H1 (cell line): Measurements from ENCODE around the gene MRAP2. TPM values are rescaled to one million over a fixed set of nuclear protein-coding genes. Genes with fewer than 3 reads are reported as not detected.

Source experiments
- CTCF ChIA-PET: fragments of 300-600 bp; sonication (Branson Sonifier 250); formaldehyde crosslinking; loops from one replicate; lab custom pipeline; 2021; ENCODE audit not compliant: partially characterized antibody; lab: Charles Lee
- POLR2A ChIA-PET: fragments of 300-600 bp; sonication (Branson Sonifier 250); formaldehyde crosslinking; loops from one replicate; lab custom pipeline; 2021; ENCODE audit warnings: inconsistent platforms; ENCODE audit not compliant: partially characterized antibody; lab: Charles Lee
- DNase-seq, 2 experiments: peaks; one replicate each; pipeline versions ENCODE4 v3.0.0 to v3.0.0-alpha.2; 2010 to 2022; ENCODE audit warnings: low spot score in 2 of 2, low read depth in 1 of 2, mixed read lengths in 1 of 2
- FAIRE-seq: peaks from 2 replicates; lab custom pipeline; 2011; peaks lifted over from hg19 to GRCh38; lab: Jason Lieb, UNC
- H2AFZ ChIP-seq: 2 replicates; pipeline ENCODE4 v1.8.1; 2012; ENCODE audit warnings: low read length, inconsistent platforms
- H2AK5ac ChIP-seq: 2 replicates; pipeline ENCODE4 v1.6.1; 2013; ENCODE audit warnings: low read depth, low read length
- H2BK120ac ChIP-seq: replicated peaks from 2 replicates; pipeline ENCODE3; 2013; ENCODE audit warnings: low read depth, low read length, inconsistent platforms
- H2BK12ac ChIP-seq: 2 replicates; pipeline ENCODE4 v1.6.1; 2013; ENCODE audit warnings: low read depth, low read length
- H2BK15ac ChIP-seq: 2 replicates; pipeline ENCODE4 v1.6.1; 2013; ENCODE audit warnings: low read length
- H2BK20ac ChIP-seq: 2 replicates; pipeline ENCODE4 v1.6.1; 2013; ENCODE audit warnings: low read length
- H2BK5ac ChIP-seq: 2 replicates; pipeline ENCODE4 v1.6.1; 2013; ENCODE audit warnings: low read depth, low read length
- H3K14ac ChIP-seq: 2 replicates; pipeline ENCODE4 v1.6.1; 2013; ENCODE audit warnings: inconsistent platforms; ENCODE audit not compliant: insufficient read length
- H3K18ac ChIP-seq: 2 replicates; pipeline ENCODE4 v1.6.1; 2013; ENCODE audit warnings: low read length; ENCODE audit errors: extremely low read depth
- H3K23ac ChIP-seq: 2 replicates; pipeline ENCODE4 v1.6.1; 2013; ENCODE audit warnings: inconsistent platforms; ENCODE audit not compliant: insufficient read length
- H3K23me2 ChIP-seq: 2 replicates; pipeline ENCODE4 v1.6.1; 2013; ENCODE audit warnings: low read depth, low read length
- H3K27ac ChIP-seq: 2 replicates; pipeline ENCODE4 v1.6.1; 2011; ENCODE audit warnings: low read depth, low read length, inconsistent platforms
- H3K27me3 ChIP-seq, 4 experiments: replicated peaks in 1 of 4; 1 replicate in 1 of 4; 2 replicates in 3 of 4; pipeline versions ENCODE4 v1.6.1 to v1.8.1; 2011 to 2013; ENCODE audit warnings: low read length in 3 of 4, mild to moderate bottlenecking in 3 of 4, inconsistent platforms in 2 of 4, mixed read lengths in 2 of 4, moderate library complexity in 1 of 4; ENCODE audit not compliant: control insufficient read depth in 3 of 4, insufficient read depth in 3 of 4; ENCODE audit errors: extremely low read depth in 1 of 4
- H3K36me3 ChIP-seq, 4 experiments: 2 replicates each; pipeline versions ENCODE4 v1.6.1 to v1.8.1; 2011 to 2013; ENCODE audit warnings: mild to moderate bottlenecking in 4 of 4, low read length in 3 of 4, moderate library complexity in 2 of 4, control low read depth in 1 of 4, inconsistent platforms in 1 of 4; ENCODE audit not compliant: insufficient read depth in 4 of 4, control insufficient read depth in 2 of 4
- H3K4ac ChIP-seq: replicated peaks from 2 replicates; pipeline ENCODE3; 2013; ENCODE audit warnings: low read length, low read depth, mixed read lengths, inconsistent platforms; ENCODE audit not compliant: insufficient read length
- H3K4me1 ChIP-seq, 4 experiments: replicated peaks in 1 of 4; 1 replicate in 1 of 4; 2 replicates in 3 of 4; pipeline versions ENCODE4 v1.6.1 to v1.8.1; 2011 to 2013; ENCODE audit warnings: low read length in 3 of 4, inconsistent platforms in 2 of 4, mixed read lengths in 1 of 4; ENCODE audit not compliant: insufficient read depth in 4 of 4, control insufficient read depth in 3 of 4
- H3K4me2 ChIP-seq, 2 experiments: 2 replicates each; pipeline versions ENCODE4 v1.6.1 to v1.8.1; 2011 to 2013; ENCODE audit warnings: low read depth in 2 of 2, low read length in 2 of 2, control low read depth in 1 of 2, inconsistent platforms in 1 of 2, mild to moderate bottlenecking in 1 of 2; ENCODE audit not compliant: insufficient read depth in 1 of 2
- H3K4me3 ChIP-seq, 4 experiments: fragments of 200-600, 300-600 bp in 1 of 4; sonication (generic), shearing (Covaris generic), sonication (Bioruptor Twin) in 1 of 4; 2 replicates each; pipeline versions ENCODE4 v1.5.1 to v1.8.1; 2011 to 2016; ENCODE audit warnings: low read length in 4 of 4, low read depth in 3 of 4, control low read depth in 2 of 4, inconsistent platforms in 2 of 4, mild to moderate bottlenecking in 2 of 4, mixed read lengths in 1 of 4, moderate library complexity in 1 of 4; ENCODE audit not compliant: insufficient read depth in 2 of 4; ENCODE audit errors: extremely low read depth in 1 of 4
- H3K56ac ChIP-seq: replicated peaks from 2 replicates; pipeline ENCODE3; 2013; ENCODE audit warnings: low read depth, mild to moderate bottlenecking, mixed read lengths, low read length, inconsistent platforms; ENCODE audit not compliant: insufficient read length
- H3K79me1 ChIP-seq: 2 replicates; pipeline ENCODE4 v1.6.1; 2013; ENCODE audit warnings: low read depth, low read length, control low read depth
- H3K79me2 ChIP-seq, 2 experiments: 2 replicates each; pipeline versions ENCODE4 v1.6.1 to v1.8.1; 2012 to 2013; ENCODE audit warnings: low read length in 2 of 2, mild to moderate bottlenecking in 2 of 2, inconsistent platforms in 1 of 2; ENCODE audit not compliant: insufficient read depth in 2 of 2, control insufficient read depth in 1 of 2
- H3K9ac ChIP-seq, 4 experiments: replicated peaks in 1 of 4; 1 replicate in 1 of 4; 2 replicates in 3 of 4; pipeline versions ENCODE4 v1.6.1 to v1.8.1; 2011 to 2013; ENCODE audit warnings: low read depth in 3 of 4, low read length in 3 of 4, control low read depth in 2 of 4, mild to moderate bottlenecking in 2 of 4, moderate library complexity in 2 of 4, inconsistent platforms in 1 of 4; ENCODE audit errors: extremely low read depth in 1 of 4
- H3K9me3 ChIP-seq, 2 experiments: 2 replicates each; pipeline versions ENCODE4 v1.6.1 to v1.8.1; 2012 to 2013; ENCODE audit warnings: mild to moderate bottlenecking in 2 of 2, moderate library complexity in 2 of 2, control low read depth in 1 of 2, inconsistent platforms in 1 of 2, low read depth in 1 of 2, low read length in 1 of 2, mixed read lengths in 1 of 2; ENCODE audit not compliant: insufficient read depth in 2 of 2
- H4K20me1 ChIP-seq, 2 experiments: replicated peaks in 1 of 2; 2 replicates each; pipeline versions ENCODE3 to v1.8.1; 2011 to 2013; ENCODE audit warnings: inconsistent platforms in 2 of 2, low read length in 2 of 2, mild to moderate bottlenecking in 1 of 2; ENCODE audit not compliant: insufficient read depth in 2 of 2, control insufficient read depth in 1 of 2
- H4K5ac ChIP-seq: 2 replicates; pipeline ENCODE4 v1.6.1; 2013; ENCODE audit warnings: low read length, low read depth, mixed read lengths, inconsistent platforms; ENCODE audit not compliant: insufficient read length
- H4K8ac ChIP-seq: 2 replicates; pipeline ENCODE4 v1.8.0; 2013; ENCODE audit warnings: mild to moderate bottlenecking, moderate library complexity, low read length, inconsistent platforms; ENCODE audit not compliant: insufficient read depth; ENCODE audit errors: extremely low read depth
- H4K91ac ChIP-seq: replicated peaks from 2 replicates; pipeline ENCODE3; 2013; ENCODE audit warnings: low read length, mixed read lengths, inconsistent platforms; ENCODE audit not compliant: insufficient read length
- WGBS, 2 experiments: shearing (Covaris generic) in 1 of 2; methylation state at CpG; one replicate each; pipeline versions ENCODE4 v1.1.6 to v1.1.7; 2013 to 2015; ENCODE audit warnings: low lambda C conversion rate in 2 of 2, mixed read lengths in 2 of 2, inconsistent platforms in 1 of 2, low coverage in 1 of 2, missing lambda C conversion rate in 1 of 2; ENCODE audit not compliant: insufficient replicate concordance in 2 of 2, insufficient coverage in 1 of 2, insufficient read length in 1 of 2; ENCODE audit errors: extremely low coverage in 1 of 2, missing lambda C conversion rate in 1 of 2; 5-methylcytosine and 5-hydroxymethylcytosine counted together
- polyA plus RNA-seq, 7 experiments: library from polyadenylated mRNA; depleted of rRNA in 3 of 7; stranded (reverse) in 5 of 7; unstranded in 2 of 7; fragments of >200 nt in 5 of 7; fragments of 200-250 nt in 2 of 7; gene quantifications; 1 replicate in 5 of 7; 2 replicates in 1 of 7; 4 replicates in 1 of 7; pipeline versions ENCODE4 v1.2.1 to v1.2.3, GENCODE V29; 2011 to 2013; ENCODE audit warnings: missing spikeins in 2 of 7, mixed read lengths in 2 of 7
- total RNA-seq: library from RNA; stranded (reverse); fragmentation: NEBNext Ultra II Directional; extraction: Animal tissue kit (Norgen Biotek cat#: 25700); gene quantifications from 2 replicates; pipeline ENCODE4 v1.2.1, GENCODE V29; 2021

The MRAP2 gene
- total and polyA plus RNA-seq, 2 of the 8 experiments (the other 6 are each of a cell fraction or from before 2014, with no cell fraction given), result 5.0 to 11.0 TPM

- H3K4me2 ChIP-seq, result no peak overlapping the region
- H2AK5ac ChIP-seq, result no peak overlapping the region
- no peak overlapping the region for H3K23ac ChIP-seq
- H3K79me2 ChIP-seq, result no peaks in the 10 kb centered on the region
- H2BK120ac ChIP-seq, result no peak overlapping the region
- DNase-seq (no peak), FAIRE-seq (no peak)
- no peak overlapping the region for H3K18ac ChIP-seq
- no peak overlapping the region for H2AFZ ChIP-seq
- ChIA-PET POLR2A (no interaction called here), CTCF (no interaction called here)
- no peaks in the 10 kb centered on the region for H3K27me3 ChIP-seq
- no peak overlapping the region for H4K5ac ChIP-seq
- no peak overlapping the region for H2BK20ac ChIP-seq
- no peak overlapping the region for H3K4me3 ChIP-seq
- H3K27ac ChIP-seq, result no peak overlapping the region
- H3K79me1 ChIP-seq, result no peaks in the 10 kb centered on the region
- no peak overlapping the region for H4K8ac ChIP-seq
- no peak overlapping the region for H3K14ac ChIP-seq
- H3K4ac ChIP-seq, result no peak overlapping the region
- H2BK12ac ChIP-seq, result no peak overlapping the region
- no peak overlapping the region for H4K91ac ChIP-seq
- 95% methylated on average over 1 of the region's 1 CpG; no CpG with 5 or more reads in 1 of the 2 experiments for WGBS, 2 experiments
- H3K9ac ChIP-seq, result no peak overlapping the region
- no peaks in the 10 kb centered on the region for H3K36me3 ChIP-seq
- H2BK15ac ChIP-seq, result no peak overlapping the region
- no peaks in the 10 kb centered on the region; a peak in 2 of 7 replicates for H3K4me1 ChIP-seq
- H3K23me2 ChIP-seq, result no peaks in the 10 kb centered on the region
- H2BK5ac ChIP-seq, result no peak overlapping the region
- no peak overlapping the region for H3K56ac ChIP-seq
- no peaks in the 10 kb centered on the region for H4K20me1 ChIP-seq
- H3K9me3 ChIP-seq, result no peaks in the 10 kb centered on the region
These were observed 15.7 kb upstream of the MRAP2 start for GRCh38 chr6:84017709-84018452.
